Neutrophil (primary cell): ENCODE data around the gene NRG4.
"Not testable (repeated sequence)": the region's sequence is repeated elsewhere in the genome, so short reads cannot be mapped to it uniquely, and the experiment has no call there.

ENCODE experiments used
- H3K27ac ChIP-seq: fragments of 200-600 bp; sonication (generic); 2 replicates; pipeline ENCODE4 v1.5.1; 2016; ENCODE audit warnings: mild to moderate bottlenecking, moderate library complexity
- H3K27me3 ChIP-seq: fragments of 200-600 bp; sonication (generic); 2 replicates; pipeline ENCODE4 v1.6.0; 2016; ENCODE audit warnings: mild to moderate bottlenecking
- H3K36me3 ChIP-seq: fragments of 200-600 bp; sonication (generic); 2 replicates; pipeline ENCODE4 v1.5.1; 2017
- H3K4me1 ChIP-seq, 2 experiments: fragments of 200-600 bp in 1 of 2; sonication (generic) in 1 of 2; 1 replicate in 1 of 2; 2 replicates in 1 of 2; pipeline versions ENCODE4 v1.5.1 to v1.6.1; 2013 to 2016; ENCODE audit warnings: low read depth in 1 of 2, low read length in 1 of 2, mild to moderate bottlenecking in 1 of 2, moderate library complexity in 1 of 2; ENCODE audit not compliant: control insufficient read depth in 1 of 2, insufficient read depth in 1 of 2
- H3K4me3 ChIP-seq, 2 experiments: fragments of 200-600 bp in 1 of 2; sonication (generic) in 1 of 2; 1 replicate in 1 of 2; 2 replicates in 1 of 2; pipeline ENCODE4 v1.5.1; 2013 to 2016; ENCODE audit warnings: low read depth in 1 of 2, low read length in 1 of 2, mild to moderate bottlenecking in 1 of 2, moderate library complexity in 1 of 2
- H3K9me3 ChIP-seq: fragments of 200-600 bp; sonication (generic); 2 replicates; pipeline ENCODE4 v1.5.1; 2016
- TF ChIP-seq, protein P1 (sequence below): fragments of 200-600 bp; sonication (generic); IDR thresholded peaks from 2 replicates; pipeline ENCODE4 v1.5.1; 2016; ENCODE audit warnings: antibody characterized with exemption

The NRG4 gene

GRCh38 chr15:75989875-75990274 lies 22.3 kb downstream of the NRG4 start:
- Histone ChIP-seq H3K4me1 (no peaks in the 10 kb centered on the region), H3K4me3 (no peak overlapping the region), H3K27me3 (no peaks in the 10 kb centered on the region), H3K9me3 (no peaks in the 10 kb centered on the region), H3K27ac (no peak overlapping the region), H3K36me3 (no peaks in the 10 kb centered on the region)
- TF ChIP-seq, protein P1, sequence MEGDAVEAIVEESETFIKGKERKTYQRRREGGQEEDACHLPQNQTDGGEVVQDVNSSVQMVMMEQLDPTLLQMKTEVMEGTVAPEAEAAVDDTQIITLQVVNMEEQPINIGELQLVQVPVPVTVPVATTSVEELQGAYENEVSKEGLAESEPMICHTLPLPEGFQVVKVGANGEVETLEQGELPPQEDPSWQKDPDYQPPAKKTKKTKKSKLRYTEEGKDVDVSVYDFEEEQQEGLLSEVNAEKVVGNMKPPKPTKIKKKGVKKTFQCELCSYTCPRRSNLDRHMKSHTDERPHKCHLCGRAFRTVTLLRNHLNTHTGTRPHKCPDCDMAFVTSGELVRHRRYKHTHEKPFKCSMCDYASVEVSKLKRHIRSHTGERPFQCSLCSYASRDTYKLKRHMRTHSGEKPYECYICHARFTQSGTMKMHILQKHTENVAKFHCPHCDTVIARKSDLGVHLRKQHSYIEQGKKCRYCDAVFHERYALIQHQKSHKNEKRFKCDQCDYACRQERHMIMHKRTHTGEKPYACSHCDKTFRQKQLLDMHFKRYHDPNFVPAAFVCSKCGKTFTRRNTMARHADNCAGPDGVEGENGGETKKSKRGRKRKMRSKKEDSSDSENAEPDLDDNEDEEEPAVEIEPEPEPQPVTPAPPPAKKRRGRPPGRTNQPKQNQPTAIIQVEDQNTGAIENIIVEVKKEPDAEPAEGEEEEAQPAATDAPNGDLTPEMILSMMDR, result no peak

DNA sequence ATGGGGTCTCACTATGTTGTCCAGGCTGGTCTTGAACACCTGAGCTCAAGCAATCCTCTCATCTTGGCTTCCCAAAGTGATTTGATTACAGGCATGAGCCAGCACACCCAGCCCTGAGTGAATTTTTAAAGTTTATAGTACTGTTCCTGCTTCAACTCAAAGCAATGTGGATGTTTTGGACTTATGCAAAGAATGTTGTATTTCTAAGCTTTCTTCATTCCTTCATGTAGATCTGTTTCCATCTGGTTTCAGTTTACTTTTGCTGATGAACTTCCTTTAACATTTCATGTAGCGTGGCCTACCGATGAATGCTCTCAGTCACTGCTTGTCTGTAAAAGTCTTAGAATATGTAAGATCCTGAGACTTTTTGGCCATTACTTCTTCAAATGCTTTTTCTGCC lies 23.2 kb downstream of the NRG4 start:
- Histone ChIP-seq H3K36me3 (no peaks in the 10 kb centered on the region), H3K9me3 (no peaks in the 10 kb centered on the region), H3K4me3 (no peak overlapping the region), H3K4me1 (no peaks in the 10 kb centered on the region), H3K27ac (no peak overlapping the region), H3K27me3 (no peaks in the 10 kb centered on the region)
- TF ChIP-seq, protein P1, result no peak

GRCh38 chr15:75985971-75986370 lies 26.3 kb downstream of the NRG4 start:
- H3K4me3 ChIP-seq, result no peak overlapping the region
- H3K9me3 ChIP-seq, result no peaks in the 10 kb centered on the region
- no peak overlapping the region for H3K27ac ChIP-seq
- H3K4me1 ChIP-seq, result no peaks in the 10 kb centered on the region
- H3K36me3 ChIP-seq, result no peaks in the 10 kb centered on the region
- no peaks in the 10 kb centered on the region for H3K27me3 ChIP-seq
- TF ChIP-seq, protein P1, result no peak

DNA sequence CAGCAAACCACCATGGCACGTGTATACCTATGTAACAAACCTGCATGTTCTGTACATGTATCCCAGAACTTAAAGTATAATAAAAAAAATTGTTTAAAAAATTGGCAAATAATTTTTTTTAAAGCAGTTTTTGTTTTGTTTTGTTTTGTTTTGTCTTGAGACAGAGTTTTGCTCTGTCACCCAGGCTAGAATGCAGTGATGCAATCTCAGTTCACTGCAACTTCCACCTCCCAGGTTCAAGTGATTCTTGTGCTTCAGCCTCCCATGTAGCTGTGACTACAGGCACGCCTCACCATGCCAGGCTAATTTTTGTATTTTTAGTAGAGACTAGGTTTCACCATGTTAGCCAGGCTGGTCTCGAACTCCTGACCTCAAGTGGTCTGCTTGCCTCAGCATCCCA lies 27.5 kb downstream of the NRG4 start:
- H3K27me3 ChIP-seq, H3K9me3 ChIP-seq, H3K36me3 ChIP-seq, H3K27ac ChIP-seq, H3K4me3 ChIP-seq, H3K4me1 ChIP-seq: not testable (repeated sequence)

GRCh38 chr15:75982468-75982867 lies 29.8 kb downstream of the NRG4 start:
- Histone ChIP-seq H3K9me3 (no peaks in the 10 kb centered on the region), H3K27me3 (no peaks in the 10 kb centered on the region), H3K27ac (no peak overlapping the region), H3K4me1 (no peaks in the 10 kb centered on the region), H3K36me3 (no peaks in the 10 kb centered on the region), H3K4me3 (no peak overlapping the region)
- TF ChIP-seq, protein P1, result no peak

GRCh38 chr15:75981149-75981815 lies 30.9 kb downstream of the NRG4 start:
- Histone ChIP-seq H3K27me3 (no peaks in the 10 kb centered on the region), H3K27ac (no peak overlapping the region), H3K9me3 (no peaks in the 10 kb centered on the region), H3K4me3 (no peak overlapping the region), H3K36me3 (no peaks in the 10 kb centered on the region), H3K4me1 (no peaks in the 10 kb centered on the region)
- TF ChIP-seq, protein P1, result no peak

GRCh38 chr15:75976766-75977165 lies 35.5 kb downstream of the NRG4 start:
- H3K4me1 ChIP-seq, H3K36me3 ChIP-seq, H3K4me3 ChIP-seq, H3K27ac ChIP-seq, H3K27me3 ChIP-seq, H3K9me3 ChIP-seq: not testable (repeated sequence)
